Stomach (tissue), 9 donors: Measurements from ENCODE around the gene ANK2. TPM values are rescaled to one million over a fixed set of nuclear protein-coding genes. Genes with fewer than 3 reads are reported as not detected.

ENCODE experiments used
- DNase-seq, 2 donors: peaks; one replicate each; pipeline versions ENCODE4 v3.0.0 to v3.0.0-alpha.2; 2013 to 2019
- H3K27ac ChIP-seq, 5 donors: fragments of 200-600 bp in 4 of 5; sonication (generic) in 4 of 5; one replicate each; pipeline ENCODE4 v1.5.1; 2013 to 2019; ENCODE audit warnings: mild to moderate bottlenecking in 1 of 5, moderate library complexity in 1 of 5
- H3K27me3 ChIP-seq, 3 donors: fragments of 200-600 bp; sonication (generic); one replicate each; pipeline ENCODE4 v1.5.1; 2017 to 2019; ENCODE audit warnings: mixed run types in 1 of 3
- H3K36me3 ChIP-seq, 4 donors: fragments of 200-600 bp; sonication (generic); 1 replicate in 3 of 4; 2 replicates in 1 of 4; pipeline ENCODE4 v1.5.1; 2016 to 2019
- H3K4me1 ChIP-seq, 4 donors: fragments of 200-600 bp; sonication (generic); one replicate each; pipeline ENCODE4 v1.5.1; 2016 to 2019
- H3K4me3 ChIP-seq, 4 donors: fragments of 200-600 bp; sonication (generic) in 3 of 4; one replicate each; pipeline ENCODE4 v1.5.1; 2016 to 2019; ENCODE audit warnings: mild to moderate bottlenecking in 1 of 4
- H3K9me3 ChIP-seq, 4 donors: fragments of 200-600 bp; sonication (generic); one replicate each; pipeline ENCODE4 v1.5.1; 2016 to 2019
- CTCF ChIP-seq, 7 experiments: fragments of 450-650 bp in 4 of 7; fragments of 200-600 bp in 3 of 7; sonication (generic) in 3 of 7; IDR thresholded peaks; one replicate each; pipeline ENCODE4 v1.5.1; 2016 to 2019; ENCODE audit warnings: antibody characterized with exemption in 7 of 7, control low read depth in 2 of 7, mild to moderate bottlenecking in 1 of 7
- EP300 ChIP-seq: sonication (generic); formaldehyde crosslinking; IDR thresholded peaks from one replicate; pipeline ENCODE4 v1.6.1; 2017; ENCODE audit warnings: antibody characterized with exemption
- POLR2A ChIP-seq, 4 donors: fragments of 450-650 bp; IDR thresholded peaks; one replicate each; pipeline ENCODE4 v1.6.1; 2016; ENCODE audit warnings: antibody characterized with exemption in 4 of 4, control low read depth in 2 of 4, mild to moderate bottlenecking in 1 of 4, moderate library complexity in 1 of 4
- POLR2AphosphoS5 ChIP-seq, 3 donors: sonication (generic); formaldehyde crosslinking; IDR thresholded peaks; one replicate each; pipeline ENCODE4 v1.6.1; 2016; ENCODE audit warnings: antibody characterized with exemption in 3 of 3
- WGBS, 5 donors: extraction: QIAGEN DNeasy Blood & Tissue Kit in 3 of 5; methylation state at CpG; one replicate each; pipeline versions ENCODE4 v1.1.5 to v1.1.7; 2013 to 2018; 5-methylcytosine and 5-hydroxymethylcytosine counted together
- intact Hi-C: fragments of 100-400 bp; cut with DNase I; formaldehyde crosslinking; loops from one replicate; pipeline ENCODE4 v1.15.1; 2023; ENCODE audit warnings: low total_unique reads
- polyA plus RNA-seq, 3 donors: library from polyadenylated mRNA; stranded (reverse); fragments of 200-250 nt; gene quantifications; one replicate each; pipeline ENCODE4 v1.2.3, GENCODE V29; 2013
- total RNA-seq, 5 donors: library from RNA; depleted of rRNA; stranded (reverse); fragments of >200 nt; gene quantifications; one replicate each; pipeline versions ENCODE4 v1.1.0 to v1.2.3, GENCODE V29; 2014 to 2016
- donor health status: healthy with polysubstance abuse.
- donor health status: Bipolar disorder and iron deficiency.
- donor health status: healthy.

Gene ANK2
- total and polyA plus RNA-seq, 8 donors = 1.9 to 123 (median 13.8) TPM

GRCh38 chr4:113153529-113154101 lies 104.2 kb downstream of the ANK2 start:
- TF ChIP-seq POLR2A (IDR thresholded peaks at IDR 0.05) = no peak
- no peak for TF ChIP-seq POLR2AphosphoS5 (IDR thresholded peaks at IDR 0.05)
- no peak for TF ChIP-seq EP300
- TF ChIP-seq CTCF (IDR thresholded peaks at IDR 0.05) = no peak

GRCh38 chr4:113154281-113154680 lies 104.8 kb downstream of the ANK2 start:
- TF ChIP-seq POLR2A (IDR thresholded peaks at IDR 0.05) (no peak), CTCF (IDR thresholded peaks at IDR 0.05) (no peak), POLR2AphosphoS5 (IDR thresholded peaks at IDR 0.05) (no peak), EP300 (no peak)
- H3K4me1 ChIP-seq = peaks cover 0 to 5% (median 0%) of the 10 kb centered on the region in 4 donors
- intact Hi-C loops = no loop called here
- H3K27ac ChIP-seq = no peak overlapping the region
- WGBS, 5 donors = 83 to 93% (median 88%) methylated on average over 1 of the region's 1 CpG
- no peaks in the 10 kb centered on the region for H3K27me3 ChIP-seq
- DNase-seq = no peak
- no peaks in the 10 kb centered on the region for H3K36me3 ChIP-seq
- no peaks in the 10 kb centered on the region for H3K9me3 ChIP-seq
- no peak overlapping the region for H3K4me3 ChIP-seq

More at GRCh38 chr4:113153529-113154101, 104.2 kb downstream of the ANK2 start:
- 26 to 51% (median 42%) methylated on average over 2 of the region's 2 CpGs for WGBS, 5 donors
- DNase-seq = peak in 1 of 2 donors; percentile 26
- intact Hi-C loops = no loop called here
- Histone ChIP-seq H3K36me3 (no peaks in the 10 kb centered on the region), H3K9me3 (no peaks in the 10 kb centered on the region), H3K4me1 (peaks cover 0 to 5% (median 0%) of the 10 kb centered on the region in 4 donors), H3K4me3 (no peak overlapping the region), H3K27me3 (no peaks in the 10 kb centered on the region), H3K27ac (no peak overlapping the region)

GRCh38 chr4:113157086-113157857 lies 107.8 kb downstream of the ANK2 start:
- TF ChIP-seq POLR2A (IDR thresholded peaks at IDR 0.05) (no peak), EP300 (no peak), POLR2AphosphoS5 (IDR thresholded peaks at IDR 0.05) (no peak), CTCF (IDR thresholded peaks at IDR 0.05) (no peak)
- H3K9me3 ChIP-seq = no peaks in the 10 kb centered on the region
- peaks cover 0 to 1% (median 0%) of the 10 kb centered on the region in 4 donors for H3K4me1 ChIP-seq
- intact Hi-C loops = no loop called here
- H3K27me3 ChIP-seq = no peaks in the 10 kb centered on the region
- WGBS, 5 donors = 31 to 53% (median 46%) methylated on average over 3 of the region's 3 CpGs
- no peak overlapping the region for H3K27ac ChIP-seq
- H3K36me3 ChIP-seq = no peaks in the 10 kb centered on the region
- no peak overlapping the region for H3K4me3 ChIP-seq
- DNase-seq = no peak

- Histone ChIP-seq H3K4me1 (peaks cover 0 to 3% (median 0%) of the 10 kb centered on the region in 4 donors), H3K4me3 (no peak overlapping the region), H3K36me3 (no peaks in the 10 kb centered on the region), H3K9me3 (no peaks in the 10 kb centered on the region), H3K27me3 (no peaks in the 10 kb centered on the region), H3K27ac (no peak overlapping the region)
- WGBS, 5 donors = 75 to 82% (median 81%) methylated on average over 3 of the region's 3 CpGs
- TF ChIP-seq EP300 = no peak
- TF ChIP-seq POLR2A (IDR thresholded peaks at IDR 0.05) = no peak
- DNase-seq = no peak
- intact Hi-C loops = no loop called here
Measured at GRCh38 chr4:113159942-113160545, 110.6 kb downstream of the ANK2 start.
